Kidney epithelial cell (primary cell): ENCODE data around the gene NPM1. TPM values are rescaled to one million over a fixed set of nuclear protein-coding genes. Genes with fewer than 3 reads are reported as not detected.

Experiments used
- DNase-seq: peaks from one replicate; pipeline ENCODE4 v3.0.0-alpha.2; 2010; ENCODE audit warnings: low read depth
- H3K27me3 ChIP-seq: 2 replicates; pipeline ENCODE4 v1.6.0; 2011; ENCODE audit warnings: low read length; ENCODE audit not compliant: control insufficient read depth, insufficient read depth
- H3K36me3 ChIP-seq: 2 replicates; pipeline ENCODE4 v1.5.1; 2011; ENCODE audit warnings: low read length; ENCODE audit not compliant: control insufficient read depth, insufficient read depth
- H3K4me3 ChIP-seq: 2 replicates; pipeline ENCODE4 v1.5.1; 2011; ENCODE audit warnings: low read depth, mild to moderate bottlenecking, control low read depth, low read length
- CTCF ChIP-seq: IDR thresholded peaks from 2 replicates; pipeline ENCODE4 v1.5.1; 2011; ENCODE audit warnings: mild to moderate bottlenecking, moderate library complexity, low read length, control low read depth, inconsistent platforms; ENCODE audit not compliant: insufficient read depth, poor library complexity, severe bottlenecking
- total RNA-seq: library from RNA; depleted of rRNA; stranded (reverse); fragments of >200 nt; gene quantifications from 2 replicates; pipeline ENCODE4 v1.2.3, GENCODE V29; 2015

NPM1 gene
- total RNA-seq, 1 donor from 2014 or later, result 1,455 TPM

GRCh38 chr5:171421331-171422262 is 33.9 kb downstream of the NPM1 start:
- TF ChIP-seq CTCF, result no peak
- Histone ChIP-seq H3K36me3 (no peaks in the 10 kb centered on the region), H3K27me3 (peaks cover 3% of the 10 kb centered on the region), H3K4me3 (peak overlapping the region; percentile 51)
- no peak for DNase-seq

GRCh38 chr5:171422495-171422894 is 34.8 kb downstream of the NPM1 start:
- no peak for TF ChIP-seq CTCF
- H3K4me3 ChIP-seq, result no peak overlapping the region
- H3K36me3 ChIP-seq, result no peaks in the 10 kb centered on the region
- DNase-seq, result no peak
- peaks cover 3% of the 10 kb centered on the region for H3K27me3 ChIP-seq

GRCh38 chr5:171422902-171423663 is 35.4 kb downstream of the NPM1 start:
- Histone ChIP-seq H3K27me3 (peaks cover 3% of the 10 kb centered on the region), H3K36me3 (no peaks in the 10 kb centered on the region), H3K4me3 (no peak overlapping the region)
- DNase-seq, result no peak
- no peak for TF ChIP-seq CTCF

GRCh38 chr5:171424726-171425125 is 37.1 kb downstream of the NPM1 start:
- TF ChIP-seq CTCF, result no peak
- no peaks in the 10 kb centered on the region for H3K36me3 ChIP-seq
- H3K27me3 ChIP-seq, result peaks cover 3% of the 10 kb centered on the region
- H3K4me3 ChIP-seq, result no peak overlapping the region
- DNase-seq, result no peak

GRCh38 chr5:171425596-171426244 is 38.1 kb downstream of the NPM1 start:
- Histone ChIP-seq H3K27me3 (no peaks in the 10 kb centered on the region), H3K4me3 (no peak overlapping the region), H3K36me3 (no peaks in the 10 kb centered on the region)
- TF ChIP-seq CTCF, result no peak
- no peak for DNase-seq
